ENCODE data around the gene DGKD.

DGKD gene

GRCh38 chr2:233469261-233470010, 115.1 kb downstream of the DGKD start:
- no peak for TF ChIP-seq CTCF (IDR thresholded peaks at IDR 0.05; ENCODE audit: borderline replicate concordance, insufficient read depth, low read depth, low read length)
- no peak overlapping the region for H3K4me3 ChIP-seq (ENCODE audit: low read depth, low read length)

- no peak overlapping the region for H3K4me3 ChIP-seq (ENCODE audit: low read depth, low read length)
- TF ChIP-seq CTCF (IDR thresholded peaks at IDR 0.05; ENCODE audit: borderline replicate concordance, insufficient read depth, low read depth, low read length) = no peak
Measured at GRCh38 chr2:233470011-233470687, 115.9 kb downstream of the DGKD start.

- no peak overlapping the region for H3K4me3 ChIP-seq (ENCODE audit: low read depth, low read length)
- no peak for TF ChIP-seq CTCF (IDR thresholded peaks at IDR 0.05; ENCODE audit: borderline replicate concordance, insufficient read depth, low read depth, low read length)
Measured at GRCh38 chr2:233470839-233471238, 116.5 kb downstream of the DGKD start.

- no peak overlapping the region for H3K4me3 ChIP-seq (ENCODE audit: low read depth, low read length)
- TF ChIP-seq CTCF (IDR thresholded peaks at IDR 0.05; ENCODE audit: borderline replicate concordance, insufficient read depth, low read depth, low read length) = no peak
Measured at GRCh38 chr2:233471291-233472035, 117.2 kb downstream of the DGKD start.

GRCh38 chr2:233473386-233473791, 119.1 kb downstream of the DGKD start:
- TF ChIP-seq CTCF (IDR thresholded peaks at IDR 0.05; ENCODE audit: borderline replicate concordance, insufficient read depth, low read depth, low read length) = no peak
- no peak overlapping the region for H3K4me3 ChIP-seq (ENCODE audit: low read depth, low read length)

DNA sequence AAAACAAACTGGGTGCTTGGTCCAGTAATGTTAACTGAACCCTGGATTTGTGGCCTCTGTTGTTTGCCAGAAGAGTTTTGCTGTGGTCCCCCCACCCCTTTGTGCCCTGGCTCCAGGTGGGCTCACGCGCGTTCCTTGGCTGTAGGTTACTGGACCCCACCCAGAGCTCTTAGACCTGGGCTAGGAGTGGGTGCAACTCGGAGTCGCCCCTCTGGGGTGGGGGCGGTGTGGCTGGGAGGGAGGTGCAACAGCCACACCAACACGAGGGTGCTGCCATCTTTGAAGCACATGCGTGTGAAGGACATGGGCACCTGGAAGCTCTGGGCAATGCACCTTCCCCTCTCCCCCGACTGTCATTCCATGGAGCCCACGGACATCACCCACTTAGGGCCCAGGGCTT, 119.6 kb downstream of the DGKD start:
- no peak overlapping the region for H3K4me3 ChIP-seq (ENCODE audit: low read depth, low read length)
- no peak for TF ChIP-seq CTCF (IDR thresholded peaks at IDR 0.05; ENCODE audit: borderline replicate concordance, insufficient read depth, low read depth, low read length)
